NT2/D1 (cell line): ENCODE results near the gene ANAPC16.

Source experiments
- SUZ12 ChIP-seq: IDR thresholded peaks from 2 replicates; pipeline ENCODE4 v1.6.1; 2011; ENCODE audit not compliant: insufficient read length, insufficient read depth; ENCODE audit errors: extremely low read depth
- YY1 ChIP-seq: IDR thresholded peaks from 2 replicates; pipeline ENCODE4 v1.6.1; 2011; ENCODE audit not compliant: insufficient read length, insufficient read depth
- ZNF274 ChIP-seq: IDR thresholded peaks from 2 replicates; pipeline ENCODE4 v1.6.1; 2011; ENCODE audit warnings: mild to moderate bottlenecking, low read depth, low read length

GRCh38 chr10:72229261-72230251 lies 13.7 kb downstream of the ANAPC16 start:
- no peak for TF ChIP-seq SUZ12
- TF ChIP-seq YY1, result no peak
- no peak for TF ChIP-seq ZNF274
